ENCODE results near the gene TMEM131L. TPM values are rescaled to one million over a fixed set of nuclear protein-coding genes. Genes with fewer than 3 reads are reported as not detected.

TMEM131L gene
- total and polyA plus RNA-seq, 12 donors: 2.7 to 33.6 (median 18.5) TPM

DNA sequence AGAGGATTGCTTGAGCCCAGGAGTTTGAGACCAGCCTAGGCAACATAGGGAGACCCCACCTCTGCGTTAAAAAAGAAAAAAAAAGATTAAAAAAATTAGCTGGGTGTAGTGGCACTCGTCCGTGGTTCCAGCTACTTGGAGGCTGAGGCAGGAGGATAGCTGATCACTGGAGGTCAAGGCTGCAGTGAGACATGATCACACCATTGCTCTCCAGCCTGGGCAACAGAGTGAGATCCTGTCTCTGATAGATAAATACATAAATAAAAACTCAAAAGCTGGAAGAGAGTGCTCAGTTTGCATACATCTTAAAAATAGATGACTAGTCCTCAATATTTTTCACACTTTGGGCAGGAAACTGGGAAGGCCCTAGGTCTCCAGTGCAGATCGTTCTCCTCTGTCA is 54.1 kb downstream of the TMEM131L start:
- peaks cover 6 to 81% (median 52%) of the 10 kb centered on the region in 9 donors for H3K4me1 ChIP-seq
- peak overlapping the region in 2 of 10 donors; percentile 18 to 24 for H3K27ac ChIP-seq
- WGBS, 2 donors: 85 to 90% methylated on average over 4 of the region's 4 CpGs
- no peak for ATAC-seq
- intact Hi-C loops (cut with DNase I): no loop called here
- H3K27me3 ChIP-seq: no peaks in the 10 kb centered on the region
- TF ChIP-seq, protein P1, sequence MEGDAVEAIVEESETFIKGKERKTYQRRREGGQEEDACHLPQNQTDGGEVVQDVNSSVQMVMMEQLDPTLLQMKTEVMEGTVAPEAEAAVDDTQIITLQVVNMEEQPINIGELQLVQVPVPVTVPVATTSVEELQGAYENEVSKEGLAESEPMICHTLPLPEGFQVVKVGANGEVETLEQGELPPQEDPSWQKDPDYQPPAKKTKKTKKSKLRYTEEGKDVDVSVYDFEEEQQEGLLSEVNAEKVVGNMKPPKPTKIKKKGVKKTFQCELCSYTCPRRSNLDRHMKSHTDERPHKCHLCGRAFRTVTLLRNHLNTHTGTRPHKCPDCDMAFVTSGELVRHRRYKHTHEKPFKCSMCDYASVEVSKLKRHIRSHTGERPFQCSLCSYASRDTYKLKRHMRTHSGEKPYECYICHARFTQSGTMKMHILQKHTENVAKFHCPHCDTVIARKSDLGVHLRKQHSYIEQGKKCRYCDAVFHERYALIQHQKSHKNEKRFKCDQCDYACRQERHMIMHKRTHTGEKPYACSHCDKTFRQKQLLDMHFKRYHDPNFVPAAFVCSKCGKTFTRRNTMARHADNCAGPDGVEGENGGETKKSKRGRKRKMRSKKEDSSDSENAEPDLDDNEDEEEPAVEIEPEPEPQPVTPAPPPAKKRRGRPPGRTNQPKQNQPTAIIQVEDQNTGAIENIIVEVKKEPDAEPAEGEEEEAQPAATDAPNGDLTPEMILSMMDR (IDR thresholded peaks at IDR 0.05): no peak
- H3K36me3 ChIP-seq: peaks cover 0 to 6% (median 0%) of the 10 kb centered on the region in 9 donors
- H3K4me3 ChIP-seq: no peak overlapping the region
- no peak for DNase-seq
- no peaks in the 10 kb centered on the region for H3K9me3 ChIP-seq

DNA sequence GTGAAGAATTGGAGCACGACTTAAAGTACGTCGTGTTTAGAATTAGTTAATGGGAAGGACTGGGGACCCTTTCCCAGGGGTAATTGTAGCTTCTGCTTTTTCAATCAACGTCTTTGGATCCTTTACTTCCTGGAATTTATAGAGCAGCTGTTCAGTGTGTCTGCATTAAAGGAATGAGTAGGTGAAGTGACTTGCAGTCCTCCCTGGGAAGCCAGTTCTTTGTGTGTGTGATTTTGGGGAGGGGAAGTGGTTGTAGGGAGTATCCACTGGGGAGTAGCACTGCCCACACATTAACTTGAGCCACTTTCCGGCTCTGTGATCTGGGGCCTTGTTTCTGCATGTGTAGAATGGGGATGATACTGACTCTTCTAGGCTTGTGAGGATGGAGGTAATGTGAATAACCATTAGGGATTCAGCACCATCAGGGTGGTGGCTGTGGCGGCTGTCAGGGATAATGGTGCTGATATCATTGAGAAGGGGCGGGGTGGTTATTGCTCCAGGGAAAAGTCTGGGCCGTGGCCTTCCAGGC is 54.7 kb downstream of the TMEM131L start:
- 50 to 53% methylated on average over 8 of the region's 8 CpGs for WGBS, 2 donors
- H3K27me3 ChIP-seq: no peaks in the 10 kb centered on the region
- no peak overlapping the region for H3K4me3 ChIP-seq
- DNase-seq (no peak), ATAC-seq (peak in 4 of 8 donors; percentile 10 to 38 (median 28))
- H3K36me3 ChIP-seq: peaks cover 0 to 6% (median 0%) of the 10 kb centered on the region in 9 donors
- TF ChIP-seq, protein P1 (IDR thresholded peaks at IDR 0.05): no peak
- peak overlapping the region in 3 of 10 donors; percentile 10 to 24 (median 18) for H3K27ac ChIP-seq
- peaks cover 6 to 86% (median 54%) of the 10 kb centered on the region in 9 donors for H3K4me1 ChIP-seq
- H3K9me3 ChIP-seq: no peaks in the 10 kb centered on the region
- intact Hi-C loops (cut with DNase I): no loop called here

DNA sequence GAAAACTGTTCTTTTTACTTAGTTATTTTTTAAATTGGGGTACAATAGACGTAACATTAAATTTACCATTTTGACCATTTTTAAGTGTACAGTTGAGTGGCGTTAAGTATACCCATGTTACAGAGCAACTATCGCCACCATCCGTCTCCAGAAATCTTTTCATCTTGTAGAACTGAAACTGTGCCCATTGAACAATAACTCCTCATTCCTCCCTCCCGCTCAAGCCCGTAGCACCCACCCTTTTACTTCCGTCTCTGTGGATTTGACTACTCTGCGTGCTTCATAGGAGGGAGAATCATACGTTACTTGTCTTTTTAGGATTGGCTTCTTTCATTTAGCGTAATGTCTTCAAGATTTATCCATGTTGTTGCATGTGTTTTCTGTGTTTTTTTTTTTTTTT is 55.3 kb downstream of the TMEM131L start:
- TF ChIP-seq, protein P1 (IDR thresholded peaks at IDR 0.05): no peak
- peaks cover 6 to 91% (median 54%) of the 10 kb centered on the region in 9 donors for H3K4me1 ChIP-seq

DNA sequence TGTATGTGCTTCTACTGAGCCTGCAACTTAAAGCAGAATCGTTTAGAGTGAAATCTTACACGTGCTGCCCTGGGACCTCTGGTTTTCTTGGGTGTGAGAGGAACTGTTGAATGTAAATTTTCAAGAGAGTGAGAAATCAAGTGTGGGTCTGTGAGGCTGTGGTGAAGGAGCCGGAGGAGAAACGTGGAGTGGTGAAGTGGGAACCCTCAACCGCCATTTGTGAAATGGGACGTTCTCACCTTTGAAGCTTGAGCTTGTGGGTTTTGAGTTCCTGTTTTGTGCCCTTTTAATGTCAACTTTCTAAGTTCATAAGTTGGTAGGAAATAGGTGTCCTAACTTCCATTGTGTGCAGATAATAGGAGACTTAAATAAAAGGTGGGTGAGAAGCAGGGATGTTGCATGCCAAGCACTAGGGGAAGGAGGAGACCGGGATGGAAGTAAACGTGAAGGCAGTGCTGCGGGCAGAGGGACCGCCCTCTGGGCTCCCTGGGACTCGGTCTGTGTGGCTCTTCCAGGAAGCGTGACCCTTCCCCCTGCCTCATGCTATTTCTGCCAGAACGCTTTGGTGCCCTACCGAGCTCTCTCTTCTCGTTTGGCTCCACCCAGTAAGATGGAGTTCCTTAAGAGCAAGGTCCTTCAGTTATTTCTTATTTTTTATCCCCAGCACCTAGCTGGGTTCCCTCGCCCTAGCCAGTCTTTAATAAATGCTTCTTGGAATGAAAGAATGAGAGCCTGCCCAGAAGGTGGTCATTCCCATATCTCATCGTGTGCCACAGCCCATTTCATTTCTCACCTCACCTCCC is 56.0 kb downstream of the TMEM131L start:
- TF ChIP-seq, protein P1 (IDR thresholded peaks at IDR 0.05): no peak
- Histone ChIP-seq H3K27ac (peak overlapping the region in 1 of 10 donors; percentile 75), H3K9me3 (no peaks in the 10 kb centered on the region), H3K27me3 (no peaks in the 10 kb centered on the region), H3K4me3 (peak overlapping the region in 1 of 10 donors; percentile 3), H3K4me1 (peaks cover 6 to 98% (median 53%) of the 10 kb centered on the region in 9 donors), H3K36me3 (peaks cover 0 to 3% (median 0%) of the 10 kb centered on the region in 9 donors)
- WGBS, 2 donors: 89 to 90% methylated on average over 17 of the region's 17 CpGs
- DNase-seq: no peak
- intact Hi-C loops (cut with DNase I): no loop called here
- no peak for ATAC-seq

More for the DNA sequence above, 55.3 kb downstream of the TMEM131L start:
- Histone ChIP-seq H3K27me3 (no peaks in the 10 kb centered on the region), H3K9me3 (no peaks in the 10 kb centered on the region), H3K36me3 (peaks cover 0 to 5% (median 0%) of the 10 kb centered on the region in 9 donors), H3K27ac (peak overlapping the region in 3 of 10 donors; percentile 4 to 24 (median 10)), H3K4me3 (no peak overlapping the region)
- intact Hi-C loops (cut with DNase I): no loop called here
- DNase-seq: no peak
- 95% methylated on average over 10 of the region's 10 CpGs for WGBS, 2 donors
- ATAC-seq: no peak
